ENCODE data around the gene SOD1.
"Not testable (repeated sequence)": the region's sequence is repeated elsewhere in the genome, so short reads cannot be mapped to it uniquely, and the experiment has no call there.

The SOD1 gene

DNA sequence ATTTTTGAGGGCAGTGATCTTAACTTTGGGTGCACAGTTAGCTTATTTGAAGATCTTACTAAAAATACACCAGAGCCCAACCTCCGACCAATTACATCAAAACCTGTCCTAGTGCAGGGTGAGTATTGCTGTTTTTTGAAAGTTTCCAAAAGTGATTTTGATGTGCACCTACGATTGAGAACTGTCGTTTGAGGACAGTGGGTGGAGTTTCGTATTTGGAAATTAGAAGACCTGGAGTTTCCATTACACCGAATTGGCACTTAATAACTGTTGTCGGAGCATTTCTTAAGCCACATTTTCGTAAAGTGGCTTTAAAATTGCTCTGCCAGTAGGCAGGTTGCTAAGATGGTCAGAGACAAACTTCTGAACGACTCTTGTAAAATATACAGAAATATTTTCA lies 1.1 kb downstream of the SOD1 start:
- peaks cover 11% of the 10 kb centered on the region for H3K36me3 ChIP-seq (ENCODE audit: control insufficient read depth, insufficient read depth, low read length)
- H3K4me1 ChIP-seq (ENCODE audit: control insufficient read depth, insufficient read depth, low read length) = peaks cover 6% of the 10 kb centered on the region
- H3K4me3 ChIP-seq (ENCODE audit: low read length) = peak overlapping the region; percentile 100
- no peak overlapping the region for H3K9ac ChIP-seq (ENCODE audit: low read length)
- H3K27ac ChIP-seq (ENCODE audit: low read depth, low read length) = peak overlapping the region; percentile 77
- no peaks in the 10 kb centered on the region for H3K27me3 ChIP-seq (ENCODE audit: control insufficient read depth, insufficient read depth, low read length)

DNA sequence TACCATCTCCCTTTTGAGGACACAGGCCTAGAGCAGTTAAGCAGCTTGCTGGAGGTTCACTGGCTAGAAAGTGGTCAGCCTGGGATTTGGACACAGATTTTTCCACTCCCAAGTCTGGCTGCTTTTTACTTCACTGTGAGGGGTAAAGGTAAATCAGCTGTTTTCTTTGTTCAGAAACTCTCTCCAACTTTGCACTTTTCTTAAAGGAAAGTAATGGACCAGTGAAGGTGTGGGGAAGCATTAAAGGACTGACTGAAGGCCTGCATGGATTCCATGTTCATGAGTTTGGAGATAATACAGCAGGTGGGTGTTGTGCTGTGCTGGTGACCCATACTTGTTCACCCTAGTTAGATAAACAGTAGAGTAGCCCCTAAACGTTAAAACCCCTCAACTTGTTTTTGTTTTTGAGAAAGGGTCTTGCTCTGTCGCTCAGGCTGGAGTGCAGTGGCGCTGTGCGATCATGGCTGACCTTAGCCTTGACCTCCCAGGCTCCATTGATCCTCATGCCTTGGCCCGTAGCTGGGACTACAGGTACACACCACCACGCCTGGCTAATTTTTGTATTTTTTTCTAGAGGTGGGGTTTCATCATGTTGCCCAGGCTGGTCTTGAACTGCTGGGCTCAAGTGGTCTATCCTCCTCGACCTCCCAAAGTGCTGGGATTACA lies 4.2 kb downstream of the SOD1 start:
- H3K4me3 ChIP-seq (ENCODE audit: low read length) = no peak overlapping the region
- no peak overlapping the region for H3K9ac ChIP-seq (ENCODE audit: low read length)
- H3K27me3 ChIP-seq (ENCODE audit: control insufficient read depth, insufficient read depth, low read length) = no peaks in the 10 kb centered on the region
- H3K27ac ChIP-seq (ENCODE audit: low read depth, low read length) = no peak overlapping the region
- peaks cover 12% of the 10 kb centered on the region for H3K36me3 ChIP-seq (ENCODE audit: control insufficient read depth, insufficient read depth, low read length)
- peaks cover 6% of the 10 kb centered on the region for H3K4me1 ChIP-seq (ENCODE audit: control insufficient read depth, insufficient read depth, low read length)

DNA sequence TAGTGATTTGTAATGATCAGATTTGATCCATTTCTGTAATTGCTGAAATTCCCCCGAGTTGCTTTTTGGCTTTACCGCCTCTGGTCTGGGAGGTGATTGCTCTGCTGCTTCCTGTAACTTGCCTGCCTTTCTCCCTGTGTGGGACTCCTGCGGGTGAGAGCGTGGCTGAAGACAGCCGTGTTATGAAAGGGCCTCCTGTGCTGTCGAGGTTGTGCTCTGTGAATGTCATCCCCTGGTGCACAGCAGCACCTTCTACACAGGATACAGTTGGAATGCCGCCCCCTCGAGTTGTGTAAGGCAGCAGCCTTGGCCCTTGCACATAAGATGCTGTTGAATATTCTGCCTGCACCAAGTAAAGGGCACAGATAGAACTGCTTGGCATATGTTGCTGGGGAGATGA lies 5.9 kb downstream of the SOD1 start:
- no peaks in the 10 kb centered on the region for H3K27me3 ChIP-seq (ENCODE audit: control insufficient read depth, insufficient read depth, low read length)
- no peak overlapping the region for H3K27ac ChIP-seq (ENCODE audit: low read depth, low read length)
- no peak overlapping the region for H3K4me3 ChIP-seq (ENCODE audit: low read length)
- peaks cover 10% of the 10 kb centered on the region for H3K4me1 ChIP-seq (ENCODE audit: control insufficient read depth, insufficient read depth, low read length)
- peaks cover 12% of the 10 kb centered on the region for H3K36me3 ChIP-seq (ENCODE audit: control insufficient read depth, insufficient read depth, low read length)
- H3K9ac ChIP-seq (ENCODE audit: low read length) = no peak overlapping the region

DNA sequence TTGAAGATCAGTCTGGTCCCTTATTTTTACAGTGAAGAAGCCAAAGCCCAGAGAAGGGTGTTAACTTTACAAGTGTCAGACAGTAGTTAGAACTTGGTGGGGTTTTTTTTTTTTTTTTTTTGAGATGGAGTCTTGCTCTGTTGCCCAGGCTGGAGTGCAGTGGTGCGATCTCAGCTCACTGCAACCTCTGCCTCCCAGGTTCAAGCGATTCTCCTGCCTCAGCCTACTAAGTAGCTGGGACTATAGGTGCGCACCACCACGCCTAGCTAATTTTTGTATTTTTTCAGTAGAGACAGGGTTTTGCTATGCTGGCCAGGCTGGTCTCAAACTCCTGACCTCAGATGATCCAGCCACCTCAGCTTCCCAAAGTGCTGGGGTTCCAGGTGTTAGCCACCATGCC lies 6.4 kb downstream of the SOD1 start:
- not testable (repeated sequence) for H3K4me1 ChIP-seq (ENCODE audit: control insufficient read depth, insufficient read depth, low read length); H3K9ac ChIP-seq (ENCODE audit: low read length); H3K27me3 ChIP-seq (ENCODE audit: control insufficient read depth, insufficient read depth, low read length); H3K4me3 ChIP-seq (ENCODE audit: low read length); H3K27ac ChIP-seq (ENCODE audit: low read depth, low read length)
- H3K36me3 ChIP-seq (ENCODE audit: control insufficient read depth, insufficient read depth, low read length) = peaks cover 12% of the 10 kb centered on the region

DNA sequence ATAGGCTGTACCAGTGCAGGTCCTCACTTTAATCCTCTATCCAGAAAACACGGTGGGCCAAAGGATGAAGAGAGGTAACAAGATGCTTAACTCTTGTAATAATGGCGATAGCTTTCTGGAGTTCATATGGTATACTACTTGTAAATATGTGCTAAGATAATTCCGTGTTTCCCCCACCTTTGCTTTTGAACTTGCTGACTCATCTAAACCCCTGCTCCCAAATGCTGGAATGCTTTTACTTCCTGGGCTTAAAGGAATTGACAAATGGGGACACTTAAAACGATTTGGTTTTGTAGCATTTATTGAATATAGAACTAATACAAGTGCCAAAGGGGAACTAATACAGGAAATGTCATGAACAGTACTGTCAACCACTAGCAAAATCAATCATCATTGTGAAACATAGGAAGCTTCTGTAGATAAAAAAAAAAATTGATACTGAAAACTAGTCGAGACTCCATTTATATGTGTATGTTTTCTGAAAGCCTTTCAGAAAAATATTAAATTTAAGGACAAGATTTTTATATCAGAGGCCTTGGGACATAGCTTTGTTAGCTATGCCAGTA lies 7.0 kb downstream of the SOD1 start:
- H3K27me3 ChIP-seq (ENCODE audit: control insufficient read depth, insufficient read depth, low read length) = no peaks in the 10 kb centered on the region
- peaks cover 6% of the 10 kb centered on the region for H3K4me1 ChIP-seq (ENCODE audit: control insufficient read depth, insufficient read depth, low read length)
- H3K27ac ChIP-seq (ENCODE audit: low read depth, low read length) = no peak overlapping the region
- no peak overlapping the region for H3K9ac ChIP-seq (ENCODE audit: low read length)
- peaks cover 15% of the 10 kb centered on the region for H3K36me3 ChIP-seq (ENCODE audit: control insufficient read depth, insufficient read depth, low read length)
- H3K4me3 ChIP-seq (ENCODE audit: low read length) = no peak overlapping the region

DNA sequence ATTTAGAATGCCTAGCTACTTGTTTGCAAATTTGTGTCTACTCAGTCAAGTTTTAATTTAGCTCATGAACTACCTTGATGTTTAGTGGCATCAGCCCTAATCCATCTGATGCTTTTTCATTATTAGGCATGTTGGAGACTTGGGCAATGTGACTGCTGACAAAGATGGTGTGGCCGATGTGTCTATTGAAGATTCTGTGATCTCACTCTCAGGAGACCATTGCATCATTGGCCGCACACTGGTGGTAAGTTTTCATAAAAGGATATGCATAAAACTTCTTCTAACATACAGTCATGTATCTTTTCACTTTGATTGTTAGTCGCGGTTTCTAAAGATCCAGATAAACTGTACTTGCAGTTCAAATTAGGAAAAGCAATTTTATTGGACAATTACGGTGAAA lies 7.6 kb downstream of the SOD1 start:
- no peak overlapping the region for H3K4me3 ChIP-seq (ENCODE audit: low read length)
- no peak overlapping the region for H3K9ac ChIP-seq (ENCODE audit: low read length)
- H3K27me3 ChIP-seq (ENCODE audit: control insufficient read depth, insufficient read depth, low read length) = no peaks in the 10 kb centered on the region
- no peak overlapping the region for H3K27ac ChIP-seq (ENCODE audit: low read depth, low read length)
- H3K4me1 ChIP-seq (ENCODE audit: control insufficient read depth, insufficient read depth, low read length) = peaks cover 6% of the 10 kb centered on the region
- H3K36me3 ChIP-seq (ENCODE audit: control insufficient read depth, insufficient read depth, low read length) = peaks cover 17% of the 10 kb centered on the region

DNA sequence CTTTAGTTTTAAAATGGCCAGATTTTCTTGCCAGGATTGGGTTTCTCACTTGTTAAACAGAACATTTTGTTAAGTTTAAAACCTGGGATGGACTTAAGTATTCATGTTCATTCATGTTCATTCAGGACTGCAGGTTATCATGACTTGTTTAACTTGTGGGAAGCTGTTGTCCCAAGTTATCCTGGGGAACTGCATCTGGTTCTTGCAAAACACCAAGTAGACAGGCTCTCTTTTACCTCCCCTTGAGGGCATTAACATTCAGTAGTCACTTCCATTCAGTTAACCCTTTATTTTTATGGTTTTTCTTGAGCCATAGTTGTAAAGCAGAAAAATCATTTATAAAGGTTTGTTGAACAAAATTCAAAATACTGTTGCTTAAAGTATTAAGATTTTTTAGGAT lies 8.1 kb downstream of the SOD1 start:
- peaks cover 15% of the 10 kb centered on the region for H3K36me3 ChIP-seq (ENCODE audit: control insufficient read depth, insufficient read depth, low read length)
- no peak overlapping the region for H3K27ac ChIP-seq (ENCODE audit: low read depth, low read length)
- H3K4me3 ChIP-seq (ENCODE audit: low read length) = no peak overlapping the region
- no peak overlapping the region for H3K9ac ChIP-seq (ENCODE audit: low read length)
- peaks cover 6% of the 10 kb centered on the region for H3K4me1 ChIP-seq (ENCODE audit: control insufficient read depth, insufficient read depth, low read length)
- H3K27me3 ChIP-seq (ENCODE audit: control insufficient read depth, insufficient read depth, low read length) = no peaks in the 10 kb centered on the region

DNA sequence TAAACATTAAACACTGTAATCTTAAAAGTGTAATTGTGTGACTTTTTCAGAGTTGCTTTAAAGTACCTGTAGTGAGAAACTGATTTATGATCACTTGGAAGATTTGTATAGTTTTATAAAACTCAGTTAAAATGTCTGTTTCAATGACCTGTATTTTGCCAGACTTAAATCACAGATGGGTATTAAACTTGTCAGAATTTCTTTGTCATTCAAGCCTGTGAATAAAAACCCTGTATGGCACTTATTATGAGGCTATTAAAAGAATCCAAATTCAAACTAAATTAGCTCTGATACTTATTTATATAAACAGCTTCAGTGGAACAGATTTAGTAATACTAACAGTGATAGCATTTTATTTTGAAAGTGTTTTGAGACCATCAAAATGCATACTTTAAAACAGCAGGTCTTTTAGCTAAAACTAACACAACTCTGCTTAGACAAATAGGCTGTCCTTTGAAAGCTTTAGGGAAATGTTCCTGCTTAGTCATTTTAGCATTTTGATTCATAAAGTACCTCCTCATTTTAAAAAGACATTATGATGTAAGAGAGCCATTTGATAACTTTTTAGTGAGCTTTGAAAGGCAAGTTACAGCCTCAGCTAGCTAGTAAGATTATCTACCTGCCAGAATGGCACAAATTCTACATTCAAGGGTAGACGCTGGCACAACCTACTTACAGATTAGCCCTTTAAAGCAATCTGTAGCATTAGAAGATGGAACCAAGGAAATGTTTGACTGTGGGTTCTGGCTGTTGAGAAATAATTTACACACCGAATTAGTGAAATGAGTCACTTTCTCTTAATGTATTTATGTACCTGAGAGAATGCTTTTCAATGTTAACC lies 9.4 kb downstream of the SOD1 start:
- Histone ChIP-seq H3K27me3 (ENCODE audit: control insufficient read depth, insufficient read depth, low read length) (no peaks in the 10 kb centered on the region), H3K4me1 (ENCODE audit: control insufficient read depth, insufficient read depth, low read length) (peaks cover 4% of the 10 kb centered on the region), H3K9ac (ENCODE audit: low read length) (no peak overlapping the region), H3K36me3 (ENCODE audit: control insufficient read depth, insufficient read depth, low read length) (peaks cover 10% of the 10 kb centered on the region), H3K4me3 (ENCODE audit: low read length) (no peak overlapping the region), H3K27ac (ENCODE audit: low read depth, low read length) (no peak overlapping the region)

DNA sequence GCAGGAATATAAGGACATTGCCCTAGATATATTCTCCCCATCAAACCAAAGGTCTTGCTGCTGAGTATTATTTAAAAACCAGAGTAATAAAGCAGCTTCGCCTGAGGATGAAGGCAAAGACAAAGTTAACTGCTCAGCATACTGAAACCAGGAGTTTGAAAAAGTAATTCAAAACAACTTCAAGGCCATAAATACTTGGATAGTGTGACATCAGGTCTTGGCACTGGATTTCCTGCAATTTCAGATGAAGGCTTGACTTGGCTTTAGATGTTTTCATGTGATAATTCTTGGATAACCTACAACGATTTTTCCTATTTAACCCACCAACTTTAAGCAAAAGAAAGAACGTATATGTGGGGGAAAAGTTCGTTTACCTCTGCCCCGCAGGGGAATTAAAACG lies 10.6 kb downstream of the SOD1 start:
- Histone ChIP-seq H3K36me3 (ENCODE audit: control insufficient read depth, insufficient read depth, low read length) (peaks cover 10% of the 10 kb centered on the region), H3K4me3 (ENCODE audit: low read length) (no peak overlapping the region), H3K9ac (ENCODE audit: low read length) (no peak overlapping the region), H3K27me3 (ENCODE audit: control insufficient read depth, insufficient read depth, low read length) (no peaks in the 10 kb centered on the region), H3K4me1 (ENCODE audit: control insufficient read depth, insufficient read depth, low read length) (peaks cover 4% of the 10 kb centered on the region), H3K27ac (ENCODE audit: low read depth, low read length) (no peak overlapping the region)

DNA sequence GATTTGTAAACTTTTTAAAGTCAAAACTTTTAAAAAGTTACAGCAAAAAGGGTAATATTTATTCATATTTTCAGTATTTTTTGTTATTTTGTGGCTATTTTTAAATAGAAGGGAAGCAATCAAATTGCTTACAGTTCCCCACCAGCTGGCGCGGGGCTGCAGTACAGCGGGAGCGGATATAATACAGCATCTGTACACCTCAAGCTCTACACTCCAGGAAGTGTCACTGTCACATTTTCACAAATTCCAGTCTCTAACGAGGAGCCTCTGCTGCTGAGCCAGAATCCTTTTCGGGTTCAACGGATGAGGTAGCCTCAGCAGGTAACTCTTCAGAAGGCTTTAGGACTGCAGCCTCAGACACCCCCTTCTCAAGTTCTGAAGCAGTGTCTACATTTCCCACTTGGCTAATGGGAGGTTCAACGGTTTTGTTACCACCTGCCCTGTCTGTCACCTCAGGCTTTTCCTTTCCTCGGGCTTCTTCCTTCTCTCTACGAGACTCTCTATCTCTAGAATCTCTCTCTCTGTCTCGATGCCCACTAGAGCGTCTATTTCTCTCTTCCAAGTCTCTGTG lies 11.7 kb downstream of the SOD1 start:
- Histone ChIP-seq H3K4me1 (ENCODE audit: control insufficient read depth, insufficient read depth, low read length) (peaks cover 4% of the 10 kb centered on the region), H3K27me3 (ENCODE audit: control insufficient read depth, insufficient read depth, low read length) (no peaks in the 10 kb centered on the region), H3K9ac (ENCODE audit: low read length) (no peak overlapping the region), H3K4me3 (ENCODE audit: low read length) (no peak overlapping the region), H3K36me3 (ENCODE audit: control insufficient read depth, insufficient read depth, low read length) (peaks cover 7% of the 10 kb centered on the region), H3K27ac (ENCODE audit: low read depth, low read length) (no peak overlapping the region)

DNA sequence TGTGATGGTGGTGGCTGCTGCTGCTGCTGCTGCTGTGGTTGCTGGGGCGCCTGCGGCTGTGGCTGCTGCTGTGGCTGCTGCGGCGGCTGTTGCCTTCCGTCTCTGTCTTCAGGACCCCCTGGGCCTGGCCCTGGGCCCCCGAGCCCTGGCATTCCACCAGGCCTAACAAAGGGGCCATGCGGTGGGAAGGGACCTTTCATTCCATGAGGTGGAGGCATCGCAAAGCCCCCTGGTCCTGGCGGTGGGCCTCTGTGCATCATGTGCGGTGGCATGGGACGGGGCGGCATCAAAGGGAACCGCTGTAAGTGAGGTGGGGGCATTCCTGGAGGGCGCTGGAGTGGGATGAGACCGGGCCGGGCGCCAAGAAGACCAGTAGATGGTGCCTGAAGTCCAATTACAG lies 12.4 kb downstream of the SOD1 start:
- Histone ChIP-seq H3K4me3 (ENCODE audit: low read length) (no peak overlapping the region), H3K27ac (ENCODE audit: low read depth, low read length) (no peak overlapping the region), H3K9ac (ENCODE audit: low read length) (no peak overlapping the region), H3K4me1 (ENCODE audit: control insufficient read depth, insufficient read depth, low read length) (peaks cover 4% of the 10 kb centered on the region), H3K27me3 (ENCODE audit: control insufficient read depth, insufficient read depth, low read length) (no peaks in the 10 kb centered on the region), H3K36me3 (ENCODE audit: control insufficient read depth, insufficient read depth, low read length) (peaks cover 5% of the 10 kb centered on the region)

DNA sequence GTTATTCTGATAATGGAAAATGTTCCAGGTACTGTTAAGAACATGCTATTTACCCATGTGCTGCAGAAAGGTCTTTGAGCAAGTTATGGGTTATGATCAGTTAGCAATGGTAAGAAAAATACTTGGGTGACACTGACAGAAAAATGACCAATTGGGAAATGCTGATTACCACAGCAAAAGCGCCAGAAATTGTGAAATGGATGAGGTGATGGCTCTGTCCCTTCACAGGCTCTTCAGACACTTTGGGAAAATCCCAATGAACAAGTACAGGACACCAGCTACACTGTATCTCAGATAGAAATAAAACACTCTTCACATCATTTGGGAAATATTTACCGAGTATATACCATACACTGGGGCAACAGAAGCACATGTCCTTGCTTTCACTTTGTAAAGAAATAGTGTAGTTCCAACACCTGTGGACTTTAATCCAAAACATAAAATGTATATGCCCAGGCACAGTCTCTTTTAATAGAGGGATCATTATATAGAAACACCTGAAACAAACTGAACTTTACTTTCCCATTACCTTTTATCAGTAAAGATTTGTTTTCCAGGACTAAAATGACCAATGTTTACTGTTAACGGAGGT lies 13.9 kb downstream of the SOD1 start:
- H3K9ac ChIP-seq (ENCODE audit: low read length) = no peak overlapping the region
- no peak overlapping the region for H3K27ac ChIP-seq (ENCODE audit: low read depth, low read length)
- H3K4me3 ChIP-seq (ENCODE audit: low read length) = no peak overlapping the region
- H3K4me1 ChIP-seq (ENCODE audit: control insufficient read depth, insufficient read depth, low read length) = peaks cover 4% of the 10 kb centered on the region
- H3K27me3 ChIP-seq (ENCODE audit: control insufficient read depth, insufficient read depth, low read length) = no peaks in the 10 kb centered on the region
- H3K36me3 ChIP-seq (ENCODE audit: control insufficient read depth, insufficient read depth, low read length) = peaks cover 5% of the 10 kb centered on the region
